Measurements from ENCODE around the gene TGFBR2. TPM values are rescaled to one million over a fixed set of nuclear protein-coding genes. Genes with fewer than 3 reads are reported as not detected.

The TGFBR2 gene
- total and polyA plus RNA-seq, 2 of the 13 experiments (the other 11 are each of a cell fraction or from before 2014, with no cell fraction given), result 82.2 to 187 TPM

DNA sequence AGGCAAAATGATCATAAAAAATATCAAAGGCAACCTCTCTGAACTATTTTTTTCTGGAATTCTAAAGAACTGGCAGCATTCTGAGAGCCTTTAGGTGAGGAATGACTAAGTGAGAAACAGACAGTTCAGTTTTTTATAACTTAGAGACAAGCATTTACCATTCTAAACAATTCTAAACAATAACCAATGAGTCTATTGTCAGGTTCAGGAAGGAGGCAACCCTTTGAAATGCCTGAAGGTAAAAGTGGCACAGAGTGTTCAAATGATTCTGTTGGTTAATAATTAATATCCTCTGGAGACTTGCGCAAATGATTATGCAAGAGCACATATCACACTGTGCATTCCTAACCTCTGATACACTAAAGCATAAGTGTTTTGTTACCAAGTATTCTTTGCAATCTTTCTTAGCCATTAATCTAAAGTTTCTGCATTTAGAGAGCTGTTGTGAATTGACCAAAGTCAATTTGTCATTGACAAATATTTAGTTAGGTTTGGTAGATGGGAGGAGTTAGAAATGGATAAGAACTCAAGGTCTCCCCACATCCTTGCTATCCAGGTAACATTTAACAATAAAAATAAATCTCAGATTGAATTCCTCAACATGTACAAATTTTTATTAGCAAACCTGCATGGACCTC is 9.2 kb upstream of the TGFBR2 start (continued):
- TF ChIP-seq ZMAT3 (CRISPR knock-in tag; conservative IDR thresholded peaks at IDR 0.05) (no peak), SMYD3 (CRISPR knock-in tag; IDR thresholded peaks at IDR 0.05) (peak; percentile 86; the same call in 1 of the 2 replicates), FOSL2 (CRISPR knock-in tag; IDR thresholded peaks at IDR 0.05) (peak; percentile 97), ZNF550 (CRISPR knock-in tag; IDR thresholded peaks at IDR 0.05; ENCODE audit: borderline replicate concordance) (no peak), ZFP37 (CRISPR knock-in tag; IDR thresholded peaks at IDR 0.05; ENCODE audit: borderline replicate concordance) (no peak), RBAK (CRISPR knock-in tag; IDR thresholded peaks at IDR 0.05) (no peak; the same call in 1 of the 2 replicates), RNF2 (conservative IDR thresholded peaks at IDR 0.05; ENCODE audit: low read depth) (no peak), FLYWCH1 (CRISPR knock-in tag; IDR thresholded peaks at IDR 0.05) (no peak), CHCHD3 (CRISPR knock-in tag; IDR thresholded peaks at IDR 0.05) (no peak), RORA (CRISPR knock-in tag; IDR thresholded peaks at IDR 0.05) (peak; percentile 82; the same call in 1 of the 2 replicates), ZFY (CRISPR knock-in tag; IDR thresholded peaks at IDR 0.05) (no peak), ZNF775 (CRISPR knock-in tag; IDR thresholded peaks at IDR 0.05; ENCODE audit: borderline replicate concordance) (no peak; the same call in 1 of the 2 replicates), ZSCAN21 (CRISPR knock-in tag; IDR thresholded peaks at IDR 0.05; ENCODE audit: borderline replicate concordance) (no peak), STAT5B (CRISPR knock-in tag; IDR thresholded peaks at IDR 0.05) (peak; percentile 84; the same call in 1 of the 2 replicates), ZFP62 (CRISPR knock-in tag; IDR thresholded peaks at IDR 0.05) (no peak), CCDC6 (CRISPR knock-in tag; IDR thresholded peaks at IDR 0.05) (peak; percentile 83), ZNF33A (CRISPR knock-in tag; IDR thresholded peaks at IDR 0.05; ENCODE audit: borderline replicate concordance) (no peak), HNRNPUL1 (IDR thresholded peaks at IDR 0.05; ENCODE audit: low read depth, low read length) (peak; percentile 100), GTF3A (CRISPR knock-in tag; conservative IDR thresholded peaks at IDR 0.05) (no peak), U2AF1 (optimal IDR thresholded peaks at IDR 0.05; ENCODE audit: low read depth, low read length) (no peak), ZSCAN12 (CRISPR knock-in tag; IDR thresholded peaks at IDR 0.05) (no peak), CEBPG (CRISPR knock-in tag; IDR thresholded peaks at IDR 0.05) (peak; percentile 100), ZFP82 (CRISPR knock-in tag; IDR thresholded peaks at IDR 0.05; ENCODE audit: borderline replicate concordance) (no peak)
- TF ChIP-seq, protein P1, sequence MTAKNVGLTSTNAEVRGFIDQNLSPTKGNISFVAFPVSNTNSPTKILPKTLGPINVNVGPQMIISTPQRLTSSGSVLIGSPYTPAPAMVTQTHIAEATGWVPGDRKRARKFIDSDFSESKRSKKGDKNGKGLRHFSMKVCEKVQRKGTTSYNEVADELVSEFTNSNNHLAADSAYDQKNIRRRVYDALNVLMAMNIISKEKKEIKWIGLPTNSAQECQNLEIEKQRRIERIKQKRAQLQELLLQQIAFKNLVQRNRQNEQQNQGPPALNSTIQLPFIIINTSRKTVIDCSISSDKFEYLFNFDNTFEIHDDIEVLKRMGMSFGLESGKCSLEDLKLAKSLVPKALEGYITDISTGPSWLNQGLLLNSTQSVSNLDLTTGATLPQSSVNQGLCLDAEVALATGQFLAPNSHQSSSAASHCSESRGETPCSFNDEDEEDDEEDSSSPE (CRISPR knock-in tag; IDR thresholded peaks at IDR 0.05), result no peak
- TF ChIP-seq, protein P2, sequence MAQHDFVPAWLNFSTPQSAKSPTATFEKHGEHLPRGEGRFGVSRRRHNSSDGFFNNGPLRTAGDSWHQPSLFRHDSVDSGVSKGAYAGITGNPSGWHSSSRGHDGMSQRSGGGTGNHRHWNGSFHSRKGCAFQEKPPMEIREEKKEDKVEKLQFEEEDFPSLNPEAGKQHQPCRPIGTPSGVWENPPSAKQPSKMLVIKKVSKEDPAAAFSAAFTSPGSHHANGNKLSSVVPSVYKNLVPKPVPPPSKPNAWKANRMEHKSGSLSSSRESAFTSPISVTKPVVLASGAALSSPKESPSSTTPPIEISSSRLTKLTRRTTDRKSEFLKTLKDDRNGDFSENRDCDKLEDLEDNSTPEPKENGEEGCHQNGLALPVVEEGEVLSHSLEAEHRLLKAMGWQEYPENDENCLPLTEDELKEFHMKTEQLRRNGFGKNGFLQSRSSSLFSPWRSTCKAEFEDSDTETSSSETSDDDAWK (CRISPR knock-in tag; IDR thresholded peaks at IDR 0.05), result no peak
- TF ChIP-seq, protein P3, sequence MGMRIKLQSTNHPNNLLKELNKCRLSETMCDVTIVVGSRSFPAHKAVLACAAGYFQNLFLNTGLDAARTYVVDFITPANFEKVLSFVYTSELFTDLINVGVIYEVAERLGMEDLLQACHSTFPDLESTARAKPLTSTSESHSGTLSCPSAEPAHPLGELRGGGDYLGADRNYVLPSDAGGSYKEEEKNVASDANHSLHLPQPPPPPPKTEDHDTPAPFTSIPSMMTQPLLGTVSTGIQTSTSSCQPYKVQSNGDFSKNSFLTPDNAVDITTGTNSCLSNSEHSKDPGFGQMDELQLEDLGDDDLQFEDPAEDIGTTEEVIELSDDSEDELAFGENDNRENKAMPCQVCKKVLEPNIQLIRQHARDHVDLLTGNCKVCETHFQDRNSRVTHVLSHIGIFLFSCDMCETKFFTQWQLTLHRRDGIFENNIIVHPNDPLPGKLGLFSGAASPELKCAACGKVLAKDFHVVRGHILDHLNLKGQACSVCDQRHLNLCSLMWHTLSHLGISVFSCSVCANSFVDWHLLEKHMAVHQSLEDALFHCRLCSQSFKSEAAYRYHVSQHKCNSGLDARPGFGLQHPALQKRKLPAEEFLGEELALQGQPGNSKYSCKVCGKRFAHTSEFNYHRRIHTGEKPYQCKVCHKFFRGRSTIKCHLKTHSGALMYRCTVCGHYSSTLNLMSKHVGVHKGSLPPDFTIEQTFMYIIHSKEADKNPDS (CRISPR knock-in tag; IDR thresholded peaks at IDR 0.05), result 0 out of 2 replicates have a peak, but pooled peaks have one; percentile 45

Data from HepG2 (cell line).